GM12873 (cell line): ENCODE results near the gene TRIM47.

Experiments
- CTCF ChIP-seq: IDR thresholded peaks from 2 replicates; pipeline ENCODE4 v1.5.1; 2012; ENCODE audit warnings: low read depth, mild to moderate bottlenecking, moderate library complexity, low read length, control low read depth; ENCODE audit not compliant: insufficient read depth; ENCODE audit errors: missing control alignments

Gene TRIM47

GRCh38 chr17:75845933-75846691, 32.3 kb downstream of the TRIM47 start:
- no peak for TF ChIP-seq CTCF

GRCh38 chr17:75845058-75845711, 33.2 kb downstream of the TRIM47 start:
- TF ChIP-seq CTCF, result peak; percentile 94

GRCh38 chr17:75844530-75845057, 33.8 kb downstream of the TRIM47 start:
- TF ChIP-seq CTCF, result no peak

- TF ChIP-seq CTCF, result no peak
Observed at GRCh38 chr17:75843577-75844529, 34.5 kb downstream of the TRIM47 start, which contains the start of gene UNC13D. TSS of gene UNC13D (minus strand) at chr17:75844404. CDS start at chr17:75844337, 67 bp downstream.

GRCh38 chr17:75842963-75843576, 35.3 kb downstream of the TRIM47 start:
- TF ChIP-seq CTCF, result peak; percentile 22

- no peak for TF ChIP-seq CTCF
Observed at GRCh38 chr17:75842411-75842810, 36.0 kb downstream of the TRIM47 start.
